IgD-negative memory B cell (primary cell): ENCODE data around the gene COQ4. TPM values are rescaled to one million over a fixed set of nuclear protein-coding genes. Genes with fewer than 3 reads are reported as not detected.

ENCODE experiments used
- H3K27ac Mint-ChIP-seq, 3 donors: one replicate each; pipeline ENCODE4 v1.8.0; 2020 to 2022; ENCODE audit warnings: mild to moderate bottlenecking in 3 of 3, mixed read lengths in 3 of 3, moderate library complexity in 1 of 3
- H3K27me3 Mint-ChIP-seq: one replicate; pipeline ENCODE4 v1.8.0; 2021; ENCODE audit warnings: mixed read lengths
- H3K36me3 Mint-ChIP-seq: one replicate; pipeline ENCODE4 v1.8.0; 2020; ENCODE audit warnings: mild to moderate bottlenecking, mixed read lengths
- H3K4me1 Mint-ChIP-seq, 3 donors: one replicate each; pipeline ENCODE4 v1.8.0; 2020 to 2022; ENCODE audit warnings: mixed read lengths in 3 of 3, mild to moderate bottlenecking in 1 of 3
- H3K4me3 Mint-ChIP-seq, 4 donors: one replicate each; pipeline ENCODE4 v1.8.0; 2020 to 2022; ENCODE audit warnings: mild to moderate bottlenecking in 4 of 4, mixed read lengths in 4 of 4, moderate library complexity in 3 of 4
- H3K9me3 Mint-ChIP-seq, 3 donors: one replicate each; pipeline ENCODE4 v1.8.0; 2020 to 2021; ENCODE audit warnings: mixed read lengths in 3 of 3, mild to moderate bottlenecking in 1 of 3
- polyA plus RNA-seq: library from polyadenylated mRNA; unstranded; fragments of 300-500 nt; fragmentation: Illumina TruSeq; gene quantifications from one replicate; pipeline ENCODE4 v1.2.3, GENCODE V29; 2021

COQ4 gene
- polyA plus RNA-seq, 1 donor from 2014 or later: 36.4 TPM

DNA sequence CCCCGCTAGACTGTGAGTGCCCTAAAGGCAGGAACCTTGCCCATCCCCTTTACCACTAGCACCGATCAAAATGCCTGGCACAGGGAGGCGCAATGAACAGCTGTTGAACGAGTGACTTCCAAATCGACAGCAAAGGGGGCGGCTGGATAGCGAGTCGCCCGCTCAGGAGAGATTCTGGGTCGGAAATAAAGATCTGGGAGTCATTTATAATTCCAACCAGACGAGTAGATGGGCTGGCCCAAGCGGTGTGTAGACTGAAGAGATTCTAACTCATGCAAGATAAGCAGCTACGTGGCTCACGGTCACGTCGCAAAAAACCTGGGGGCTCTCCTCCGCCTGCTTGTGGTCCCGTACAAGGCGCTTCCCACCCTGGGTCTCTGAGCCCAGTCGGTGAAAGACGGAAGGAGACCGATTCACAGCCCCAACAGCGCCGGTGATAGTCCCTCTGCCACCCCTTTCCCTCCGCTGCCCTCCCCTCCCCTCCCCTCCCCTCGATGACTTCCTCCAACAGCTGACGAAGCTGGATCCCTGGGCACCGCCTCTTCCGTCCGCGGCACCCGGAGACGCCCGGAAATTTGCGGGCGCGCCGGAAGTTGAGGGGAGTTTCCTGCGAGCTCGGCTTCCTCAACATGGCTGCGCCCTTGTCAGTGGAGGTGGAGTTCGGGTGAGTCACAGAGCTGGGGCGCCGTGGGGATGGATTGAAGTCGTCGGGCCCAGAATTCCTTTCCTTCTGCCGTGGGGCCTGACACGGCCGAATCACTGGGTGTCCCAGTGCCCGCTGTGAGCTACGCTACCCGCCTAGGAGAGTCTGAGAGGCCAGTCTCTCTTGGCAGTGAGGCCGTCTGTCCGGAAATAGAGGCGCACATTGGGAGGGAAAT lies 48.4 kb downstream of the COQ4 start, which contains the start of gene URM1:
Gene URM1, plus strand, starts transcription at position 623 of the 878 bp plus-strand sequence. Its CDS starts 7 bp downstream, at position 630.
- Mint-ChIP-seq H3K36me3 (no peaks in the 10 kb centered on the region), H3K4me1 (peaks cover 12 to 23% (median 20%) of the 10 kb centered on the region in 3 donors), H3K9me3 (no peaks in the 10 kb centered on the region), H3K4me3 (peak within 1 kb of the TSS; percentile 94 to 98 (median 96)), H3K27ac (peak within 1 kb of the TSS; percentile 94 to 98 (median 97)), H3K27me3 (peaks cover 6% of the 10 kb centered on the region)

DNA sequence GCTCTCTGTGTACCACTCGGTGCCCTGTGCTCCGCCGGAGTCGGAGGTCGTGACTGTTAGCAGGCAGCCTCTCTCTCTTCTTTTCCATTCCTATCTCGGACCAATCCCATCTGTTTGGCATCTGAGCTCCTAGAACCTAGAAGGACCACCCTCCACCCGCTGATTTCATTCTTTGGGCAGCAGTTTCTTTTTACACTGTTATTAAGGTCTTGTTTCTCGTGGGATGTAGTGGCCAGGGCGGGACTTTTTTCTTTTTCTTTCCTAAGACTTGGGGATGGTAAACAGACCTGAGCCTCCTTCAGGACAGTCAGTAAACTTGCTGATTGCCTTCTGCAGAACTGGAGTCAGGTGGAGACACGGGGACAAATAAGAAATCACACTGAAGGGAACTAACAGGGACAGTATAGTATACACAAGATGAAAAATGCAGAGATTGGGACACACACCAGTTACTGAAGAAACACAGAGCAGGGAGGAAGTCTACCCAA lies 49.0 kb downstream of the COQ4 start:
- peak overlapping the region; percentile 93 to 98 (median 94) for H3K27ac Mint-ChIP-seq
- no peaks in the 10 kb centered on the region for H3K9me3 Mint-ChIP-seq
- peaks cover 12 to 23% (median 20%) of the 10 kb centered on the region in 3 donors for H3K4me1 Mint-ChIP-seq
- H3K4me3 Mint-ChIP-seq: peak overlapping the region; percentile 94 to 98 (median 96)
- no peaks in the 10 kb centered on the region for H3K36me3 Mint-ChIP-seq
- H3K27me3 Mint-ChIP-seq: peaks cover 6% of the 10 kb centered on the region

DNA sequence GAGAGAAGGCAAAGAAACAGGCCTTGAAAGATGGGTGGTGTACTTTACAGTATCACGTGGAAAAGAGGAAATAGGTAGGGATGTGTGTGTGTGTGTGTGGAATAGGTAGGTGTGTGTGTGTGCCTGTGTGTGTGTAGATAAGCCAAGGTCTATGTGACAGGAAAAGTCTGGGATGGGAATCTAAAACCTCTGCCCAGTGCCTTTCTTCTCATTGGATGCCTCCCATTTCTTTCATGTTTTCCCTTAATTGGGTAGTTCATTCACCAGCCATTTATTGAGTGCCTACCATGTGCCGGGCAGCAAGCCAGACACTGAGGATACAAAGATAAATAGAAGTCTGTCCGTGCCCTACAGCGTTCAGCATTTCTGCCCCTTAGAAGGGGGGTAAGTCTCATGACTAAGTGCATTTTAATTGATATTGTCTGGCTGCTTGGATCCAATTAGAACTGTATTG lies 49.6 kb downstream of the COQ4 start:
- H3K9me3 Mint-ChIP-seq: no peaks in the 10 kb centered on the region
- H3K4me1 Mint-ChIP-seq: peaks cover 12 to 23% (median 20%) of the 10 kb centered on the region in 3 donors
- H3K27me3 Mint-ChIP-seq: peaks cover 3% of the 10 kb centered on the region
- peak overlapping the region; percentile 94 to 98 (median 96) for H3K4me3 Mint-ChIP-seq
- peak overlapping the region in 2 of 3 donors; percentile 94 to 98 for H3K27ac Mint-ChIP-seq
- H3K36me3 Mint-ChIP-seq: no peaks in the 10 kb centered on the region

DNA sequence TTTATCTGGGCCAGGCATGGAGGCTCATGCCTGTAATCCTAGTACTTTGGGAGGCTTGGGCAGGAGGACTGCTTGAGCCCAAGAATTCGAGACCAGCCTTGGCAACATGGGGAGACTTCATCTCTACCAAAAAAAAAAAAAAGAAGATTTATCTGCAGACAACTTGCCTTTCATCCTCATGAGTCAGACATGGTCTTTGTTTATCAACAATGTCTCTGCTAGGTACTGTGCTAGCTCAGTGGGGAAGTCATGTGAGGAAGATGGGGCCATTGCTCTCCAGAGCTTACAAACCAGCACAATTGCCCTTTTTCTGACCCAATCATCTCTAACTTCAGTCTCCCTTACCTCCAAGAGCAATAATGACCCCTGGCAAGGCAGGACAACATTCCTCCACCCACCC lies 50.1 kb downstream of the COQ4 start:
- no peak overlapping the region for H3K27ac Mint-ChIP-seq
- H3K27me3 Mint-ChIP-seq: peaks cover 2% of the 10 kb centered on the region
- H3K4me3 Mint-ChIP-seq: peak overlapping the region in 3 of 4 donors; percentile 94 to 98 (median 95)
- H3K4me1 Mint-ChIP-seq: peaks cover 12 to 23% (median 20%) of the 10 kb centered on the region in 3 donors
- H3K9me3 Mint-ChIP-seq: no peaks in the 10 kb centered on the region
- H3K36me3 Mint-ChIP-seq: no peaks in the 10 kb centered on the region

DNA sequence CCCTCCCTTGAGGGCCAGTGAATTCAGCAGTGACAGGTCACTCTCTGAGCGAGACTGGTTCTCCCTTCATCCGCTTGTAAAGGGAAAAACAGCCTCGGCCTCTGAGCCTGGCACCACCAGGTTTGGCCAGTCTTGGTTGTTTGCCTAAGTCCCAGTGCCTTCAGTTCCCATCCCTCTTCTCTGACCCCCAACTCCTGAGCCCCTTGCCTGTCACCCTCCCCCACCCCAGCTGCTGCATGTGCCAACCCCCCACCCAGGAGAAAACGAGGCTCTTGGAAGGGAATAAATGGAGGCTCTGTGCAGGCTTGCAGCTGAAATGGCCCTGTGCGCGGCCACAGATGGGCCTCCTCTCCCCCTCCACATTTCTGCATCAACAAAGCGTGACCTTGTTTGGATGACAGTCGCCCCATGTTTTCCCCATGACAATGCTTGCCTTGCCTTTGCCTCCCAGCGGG lies 51.6 kb downstream of the COQ4 start:
- Mint-ChIP-seq H3K36me3 (peaks cover 2% of the 10 kb centered on the region), H3K4me3 (peak overlapping the region in 2 of 4 donors; percentile 39 to 43), H3K4me1 (peaks cover 12 to 23% (median 20%) of the 10 kb centered on the region in 3 donors), H3K27ac (no peak overlapping the region), H3K9me3 (no peaks in the 10 kb centered on the region), H3K27me3 (peaks cover 2% of the 10 kb centered on the region)

DNA sequence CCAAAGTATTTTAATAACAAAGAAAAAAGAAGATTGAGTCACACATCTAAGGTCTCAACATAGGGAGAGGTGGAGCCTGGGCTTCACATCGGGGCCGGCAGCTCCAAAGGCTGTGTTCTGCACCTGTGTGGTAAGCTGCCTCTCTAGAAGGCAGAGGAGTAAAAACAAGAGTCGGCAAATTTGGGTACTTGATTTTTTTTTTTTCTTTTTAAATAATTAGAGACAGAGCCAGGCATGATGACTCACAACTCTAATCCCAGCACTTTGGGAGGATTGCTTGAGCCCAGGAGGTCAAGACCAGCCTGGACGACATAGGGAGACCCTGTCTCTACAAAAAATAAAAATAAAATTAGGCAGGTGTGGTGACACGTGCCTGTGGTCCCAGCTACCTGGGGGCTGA lies 53.2 kb downstream of the COQ4 start:
- no peaks in the 10 kb centered on the region for H3K9me3 Mint-ChIP-seq
- peaks cover 2% of the 10 kb centered on the region for H3K36me3 Mint-ChIP-seq
- no peaks in the 10 kb centered on the region for H3K27me3 Mint-ChIP-seq
- no peak overlapping the region for H3K4me3 Mint-ChIP-seq
- no peak overlapping the region for H3K27ac Mint-ChIP-seq
- H3K4me1 Mint-ChIP-seq: peaks cover 5 to 16% (median 15%) of the 10 kb centered on the region in 3 donors

DNA sequence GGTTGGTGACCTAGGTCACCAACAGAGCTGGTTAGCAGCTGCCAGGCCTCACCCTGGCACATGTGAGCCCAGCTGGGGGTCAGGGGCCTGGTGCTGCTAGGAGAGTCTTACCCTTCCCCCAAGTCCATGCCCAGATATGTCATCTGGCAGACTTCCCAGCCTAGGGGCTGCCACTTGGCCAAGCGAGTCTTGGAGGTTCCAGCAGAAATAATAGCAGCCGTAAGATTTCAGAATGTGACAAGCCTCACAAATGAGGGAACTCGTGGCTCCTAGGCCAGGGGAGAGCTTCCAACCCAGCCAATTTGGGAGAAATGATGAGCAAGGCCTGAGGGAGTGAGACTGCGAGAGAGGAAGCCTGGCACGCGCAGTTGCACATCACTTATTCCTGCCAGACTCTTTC lies 59.6 kb downstream of the COQ4 start:
- H3K4me3 Mint-ChIP-seq: no peak overlapping the region
- peaks cover 4% of the 10 kb centered on the region for H3K36me3 Mint-ChIP-seq
- peaks cover 0 to 2% (median 0%) of the 10 kb centered on the region in 3 donors for H3K4me1 Mint-ChIP-seq
- no peaks in the 10 kb centered on the region for H3K27me3 Mint-ChIP-seq
- no peaks in the 10 kb centered on the region for H3K9me3 Mint-ChIP-seq
- no peak overlapping the region for H3K27ac Mint-ChIP-seq

DNA sequence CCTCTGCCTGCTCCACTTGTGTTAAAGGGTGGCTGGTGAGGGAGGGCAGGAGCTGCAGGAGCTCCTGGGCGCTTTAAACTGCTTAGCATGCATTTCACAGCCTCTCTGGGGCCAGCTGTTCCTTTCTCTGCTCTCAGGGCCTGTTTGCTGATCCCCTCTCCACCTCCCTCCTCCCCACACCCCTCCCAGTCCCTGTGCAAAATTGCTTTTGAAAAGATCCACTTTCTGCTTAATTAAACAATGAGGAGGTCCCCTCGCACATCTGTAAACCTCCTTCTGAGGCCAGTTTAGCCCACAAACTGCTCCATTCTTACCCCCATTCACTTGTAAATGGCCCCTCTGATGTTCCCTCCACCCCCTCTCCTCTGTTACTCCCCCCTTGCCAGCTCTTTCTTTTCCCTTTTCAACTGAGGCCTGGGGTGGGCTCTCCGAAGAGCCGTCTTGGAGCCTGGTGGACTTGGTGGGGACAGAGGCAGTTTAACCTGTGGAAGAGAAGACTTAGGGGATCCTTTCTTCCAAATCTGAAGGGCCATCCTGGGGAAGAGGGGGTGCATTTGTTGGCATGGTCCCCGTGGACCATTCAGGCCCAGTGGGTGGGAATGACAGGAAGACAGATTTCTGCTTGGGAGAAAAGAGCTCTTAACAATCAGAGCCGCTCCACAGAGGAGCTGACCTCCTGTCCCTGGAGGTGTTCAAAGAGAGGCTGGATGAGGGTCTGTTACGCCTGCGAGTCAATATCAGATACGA lies 60.5 kb downstream of the COQ4 start:
- peaks cover 4% of the 10 kb centered on the region for H3K36me3 Mint-ChIP-seq
- no peaks in the 10 kb centered on the region for H3K9me3 Mint-ChIP-seq
- peaks cover 0 to 2% (median 0%) of the 10 kb centered on the region in 3 donors for H3K4me1 Mint-ChIP-seq

More for the DNA sequence above, 60.5 kb downstream of the COQ4 start:
- Mint-ChIP-seq H3K27me3 (no peaks in the 10 kb centered on the region), H3K27ac (no peak overlapping the region), H3K4me3 (no peak overlapping the region)

Other genes starting within 250 kb of the COQ4 start
- 57.4 TPM for gene PTGES2, start 195.1 kb upstream of the COQ4 start, polyA plus RNA-seq
- 1.5 TPM for gene LCN2, start 173.4 kb upstream of the COQ4 start, polyA plus RNA-seq
- gene BBLN, start 162.6 kb upstream of the COQ4 start, polyA plus RNA-seq: 145 TPM
- 37.0 TPM for gene CIZ1, start 131.3 kb upstream of the COQ4 start, polyA plus RNA-seq
- 0.18 TPM for gene DNM1, start 119.5 kb upstream of the COQ4 start, polyA plus RNA-seq
- 10.3 TPM for gene GOLGA2, start 46.8 kb upstream of the COQ4 start, polyA plus RNA-seq
- 25.4 TPM for gene SWI5, start 46.6 kb upstream of the COQ4 start, polyA plus RNA-seq
- 27.6 TPM for gene TRUB2, start 392 bp upstream of the COQ4 start, polyA plus RNA-seq
- gene SLC27A4, start 17.7 kb downstream of the COQ4 start, polyA plus RNA-seq: 6.9 TPM
- 53.9 TPM for gene URM1, start 48.5 kb downstream of the COQ4 start, polyA plus RNA-seq
- gene CERCAM, start 98.0 kb downstream of the COQ4 start, polyA plus RNA-seq: 0.34 TPM
- gene ODF2, start 133.2 kb downstream of the COQ4 start, polyA plus RNA-seq: 25.2 TPM
- 25.3 TPM for gene GLE1, start 181.9 kb downstream of the COQ4 start, polyA plus RNA-seq
- gene SPTAN1, start 229.7 kb downstream of the COQ4 start, polyA plus RNA-seq: 88.0 TPM